GM12801 (cell line): ENCODE data around the gene FCER1G.

ENCODE experiments used
- TF ChIP-seq, protein P1 (sequence below): IDR thresholded peaks from one replicate; pipeline ENCODE4 v1.5.1; 2011; ENCODE audit warnings: control low read depth; ENCODE audit not compliant: insufficient read length; ENCODE audit errors: extremely low read depth

FCER1G gene

DNA sequence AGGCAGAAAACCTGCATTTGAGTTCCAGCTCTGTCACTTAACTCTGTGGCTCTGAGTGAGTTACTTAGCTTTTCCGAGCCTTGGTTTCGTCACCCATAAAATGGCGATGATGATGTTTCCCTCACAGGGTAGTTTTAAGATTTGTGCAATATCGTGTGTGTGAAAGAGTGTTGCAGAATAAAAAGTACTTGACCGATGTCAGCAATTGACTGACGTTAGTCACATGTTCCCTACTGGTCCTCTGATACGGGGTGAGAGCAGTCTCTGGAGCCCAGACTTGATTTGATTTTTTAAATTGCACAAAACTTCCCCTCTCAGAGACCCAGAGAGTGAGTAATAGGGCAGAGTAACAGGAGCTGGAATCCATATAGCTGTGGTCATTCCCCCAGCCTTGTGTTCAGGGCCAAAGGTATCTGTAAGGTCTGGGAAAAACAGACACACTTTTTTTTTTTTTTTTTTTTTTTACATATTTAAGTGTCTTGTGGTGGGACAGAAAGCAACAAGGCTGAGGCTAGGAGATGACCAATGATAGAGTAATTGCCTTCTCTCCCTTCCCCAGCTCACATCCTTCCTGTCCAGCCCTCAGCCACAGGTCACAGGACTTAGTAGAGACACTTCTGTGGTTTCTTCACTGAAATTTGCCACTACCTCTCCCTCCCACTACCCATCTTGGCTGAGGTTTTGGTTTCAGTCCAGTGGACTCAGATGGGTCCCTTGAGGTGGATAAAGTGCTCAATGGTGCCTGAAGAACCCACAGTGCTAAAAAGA is 2.0 kb downstream of the FCER1G start:
- TF ChIP-seq, protein P1, sequence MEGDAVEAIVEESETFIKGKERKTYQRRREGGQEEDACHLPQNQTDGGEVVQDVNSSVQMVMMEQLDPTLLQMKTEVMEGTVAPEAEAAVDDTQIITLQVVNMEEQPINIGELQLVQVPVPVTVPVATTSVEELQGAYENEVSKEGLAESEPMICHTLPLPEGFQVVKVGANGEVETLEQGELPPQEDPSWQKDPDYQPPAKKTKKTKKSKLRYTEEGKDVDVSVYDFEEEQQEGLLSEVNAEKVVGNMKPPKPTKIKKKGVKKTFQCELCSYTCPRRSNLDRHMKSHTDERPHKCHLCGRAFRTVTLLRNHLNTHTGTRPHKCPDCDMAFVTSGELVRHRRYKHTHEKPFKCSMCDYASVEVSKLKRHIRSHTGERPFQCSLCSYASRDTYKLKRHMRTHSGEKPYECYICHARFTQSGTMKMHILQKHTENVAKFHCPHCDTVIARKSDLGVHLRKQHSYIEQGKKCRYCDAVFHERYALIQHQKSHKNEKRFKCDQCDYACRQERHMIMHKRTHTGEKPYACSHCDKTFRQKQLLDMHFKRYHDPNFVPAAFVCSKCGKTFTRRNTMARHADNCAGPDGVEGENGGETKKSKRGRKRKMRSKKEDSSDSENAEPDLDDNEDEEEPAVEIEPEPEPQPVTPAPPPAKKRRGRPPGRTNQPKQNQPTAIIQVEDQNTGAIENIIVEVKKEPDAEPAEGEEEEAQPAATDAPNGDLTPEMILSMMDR, result no peak

DNA sequence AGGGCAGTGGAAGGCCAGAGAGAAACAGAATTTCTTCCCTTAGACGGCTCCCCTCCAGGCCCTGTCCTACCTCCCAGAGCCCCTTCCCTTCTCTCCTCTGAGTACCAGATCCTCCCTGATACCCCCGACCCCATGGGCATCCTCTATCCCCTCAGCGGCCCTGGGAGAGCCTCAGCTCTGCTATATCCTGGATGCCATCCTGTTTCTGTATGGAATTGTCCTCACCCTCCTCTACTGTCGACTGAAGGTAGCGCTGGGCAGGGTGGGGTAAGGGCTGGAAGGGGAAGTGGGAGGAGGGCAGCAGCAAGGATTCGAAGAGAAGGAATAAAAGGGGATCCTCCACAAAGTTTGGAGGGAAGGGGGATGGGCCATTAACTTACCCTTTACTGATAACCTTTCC is 2.7 kb downstream of the FCER1G start:
- TF ChIP-seq, protein P1, result no peak

DNA sequence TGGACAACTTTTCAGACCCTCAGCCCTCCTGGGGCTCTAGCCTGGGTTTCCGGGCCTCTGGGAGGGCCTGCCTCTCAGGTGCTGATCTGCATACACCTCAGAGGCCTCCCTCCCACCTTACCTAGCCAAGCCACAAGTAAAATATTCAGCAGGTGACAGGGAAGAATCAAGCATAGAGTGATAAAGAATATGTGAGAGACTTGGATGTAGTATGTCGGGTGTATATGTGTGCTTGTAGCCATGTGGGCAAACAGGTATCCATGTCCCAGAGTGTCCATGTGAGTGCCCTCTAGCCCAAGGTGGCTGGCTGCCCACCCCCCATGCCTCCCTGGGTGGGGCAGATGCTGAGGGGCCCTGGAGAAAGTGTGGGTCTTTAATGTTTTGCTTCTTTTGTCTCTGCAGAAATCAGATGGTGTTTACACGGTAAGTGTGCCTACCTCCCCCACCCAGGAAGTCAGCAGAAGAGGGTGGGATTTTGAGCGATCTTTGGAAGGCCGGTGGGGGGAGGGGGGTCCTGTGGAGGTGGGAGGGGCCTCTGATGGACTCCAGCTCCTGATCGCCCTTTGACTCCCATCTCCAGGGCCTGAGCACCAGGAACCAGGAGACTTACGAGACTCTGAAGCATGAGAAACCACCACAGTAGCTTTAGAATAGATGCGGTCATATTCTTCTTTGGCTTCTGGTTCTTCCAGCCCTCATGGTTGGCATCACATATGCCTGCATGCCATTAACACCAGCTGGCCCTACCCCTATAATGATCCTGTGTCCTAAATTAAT is 3.4 kb downstream of the FCER1G start:
- TF ChIP-seq, protein P1, result no peak

DNA sequence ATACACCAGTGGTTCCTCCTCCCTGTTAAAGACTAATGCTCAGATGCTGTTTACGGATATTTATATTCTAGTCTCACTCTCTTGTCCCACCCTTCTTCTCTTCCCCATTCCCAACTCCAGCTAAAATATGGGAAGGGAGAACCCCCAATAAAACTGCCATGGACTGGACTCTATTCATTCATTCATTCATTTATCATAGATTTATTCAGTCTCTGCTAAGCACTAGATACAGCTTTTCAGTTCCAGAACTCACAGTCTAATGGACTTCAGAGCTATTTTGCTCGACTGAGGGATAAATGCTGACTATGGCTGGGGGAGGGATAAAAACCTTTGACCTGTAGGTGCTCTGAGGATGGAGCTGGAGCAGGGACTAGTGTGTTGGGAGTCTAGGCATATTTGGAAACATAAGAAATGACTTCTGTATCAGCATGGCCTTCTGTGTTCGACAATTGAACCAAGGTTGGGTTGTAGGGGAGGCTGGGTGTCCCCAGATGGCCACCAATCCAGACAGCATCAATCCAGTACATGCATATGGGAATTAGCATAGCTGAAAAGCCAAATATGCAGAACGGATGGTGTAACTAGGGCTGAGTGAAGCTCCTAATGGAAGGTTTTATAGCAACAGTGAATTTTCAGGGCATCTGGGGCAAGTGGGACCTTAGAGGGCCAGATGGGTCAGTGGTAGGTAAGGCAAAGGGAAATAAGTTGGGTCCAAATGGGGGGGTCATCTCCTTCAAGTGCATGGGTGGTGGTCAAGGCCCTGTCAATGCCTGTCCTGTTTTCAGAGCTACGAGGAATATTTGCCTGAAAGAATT is 4.2 kb downstream of the FCER1G start:
- TF ChIP-seq, protein P1, result no peak

DNA sequence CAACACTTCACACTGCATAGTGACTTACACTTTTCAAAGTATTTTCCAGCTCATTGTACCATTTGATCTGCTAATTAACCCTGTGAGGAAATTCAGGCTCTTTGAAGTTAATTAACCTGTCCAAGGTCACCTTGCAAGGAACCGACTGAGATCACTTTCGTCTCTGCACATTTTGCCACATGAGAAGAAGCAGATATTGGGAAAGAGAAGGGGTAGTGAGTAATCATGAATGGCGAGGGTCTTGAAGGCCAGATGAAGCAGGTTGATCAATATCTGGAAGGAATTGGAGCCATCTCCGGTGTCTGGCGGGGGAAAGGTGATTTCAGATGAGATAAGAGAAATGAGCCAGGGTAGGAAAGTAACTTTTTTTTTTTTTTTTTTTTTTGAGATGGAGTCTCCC is 4.9 kb downstream of the FCER1G start:
- TF ChIP-seq, protein P1, result no peak

DNA sequence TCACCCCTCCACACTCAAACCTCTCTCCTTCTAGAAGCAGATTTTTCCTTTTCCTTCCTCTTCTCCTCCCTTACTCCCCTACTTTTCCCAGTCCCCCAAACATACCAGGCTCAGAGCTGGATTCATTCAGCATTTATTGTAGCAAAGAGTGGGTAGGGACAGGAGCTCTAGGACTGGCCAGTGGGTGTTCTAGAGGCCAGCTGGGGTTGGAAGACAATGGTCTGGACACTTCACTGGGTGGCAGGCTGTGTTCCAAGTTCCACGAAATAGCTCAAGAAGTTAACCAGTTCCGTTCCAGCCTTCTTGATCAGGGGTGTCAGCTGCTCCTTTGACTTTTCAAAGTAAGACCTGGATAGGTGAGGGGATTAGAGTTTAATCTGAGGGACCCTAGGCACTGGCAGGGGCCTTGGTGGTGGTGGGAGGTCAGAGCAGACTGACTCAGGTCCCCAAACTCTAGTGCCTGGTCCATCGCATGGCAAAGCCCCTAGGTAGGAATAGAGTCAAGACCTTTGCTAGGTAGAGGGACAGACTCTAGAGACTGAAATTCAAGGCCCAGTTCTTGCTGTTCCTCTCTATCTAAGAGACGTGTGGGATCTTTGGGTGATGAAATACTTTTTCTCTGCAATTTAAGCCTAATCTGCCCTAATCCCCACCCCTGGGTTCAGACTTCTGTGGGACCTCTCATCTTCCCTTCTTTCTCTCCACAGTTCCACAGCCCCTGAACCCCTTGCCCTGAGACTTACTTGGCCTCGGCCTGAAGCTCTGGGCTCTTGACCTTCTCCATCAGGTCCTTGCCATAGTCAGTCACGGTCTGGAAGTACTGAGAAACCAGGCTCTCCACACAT is 7.3 kb downstream of the FCER1G start:
- TF ChIP-seq, protein P1, result no peak
